Renal pelvis (tissue), 4 donors: Measurements from ENCODE around the gene HSD17B13. TPM values are rescaled to one million over a fixed set of nuclear protein-coding genes. Genes with fewer than 3 reads are reported as not detected.
A peak's percentile ranks its signal among the peaks of the same experiment; 100 is the strongest.
"Not testable (repeated sequence)": the region's sequence is repeated elsewhere in the genome, so short reads cannot be mapped to it uniquely, and the experiment has no call there.

Experiments used
- DNase-seq: peaks from one replicate; pipeline ENCODE4 v3.0.0-alpha.2; 2013
- polyA plus RNA-seq, 3 donors: library from polyadenylated mRNA; unstranded; fragments of 120-200 nt; gene quantifications; one replicate each; pipeline ENCODE4 v1.2.1, GENCODE V29; 2013; ENCODE audit not compliant: insufficient read length in 3 of 3

HSD17B13 gene
- polyA plus RNA-seq, 3 donors = 0.33 to 0.55 (median 0.48) TPM

GRCh38 chr4:87316961-87317360, 5.7 kb downstream of the HSD17B13 start:
- no peak for DNase-seq

GRCh38 chr4:87315000-87315399, 7.7 kb downstream of the HSD17B13 start:
- not testable (repeated sequence) for DNase-seq

GRCh38 chr4:87313756-87314155, 8.9 kb downstream of the HSD17B13 start:
- no peak for DNase-seq

GRCh38 chr4:87311684-87312083, 11.0 kb downstream of the HSD17B13 start:
- no peak for DNase-seq

- no peak for DNase-seq
These were observed 11.9 kb downstream of the HSD17B13 start for GRCh38 chr4:87310691-87311335.

- DNase-seq = no peak
These were observed 13.1 kb downstream of the HSD17B13 start for GRCh38 chr4:87309625-87310024.

GRCh38 chr4:87306056-87306455, 16.6 kb downstream of the HSD17B13 start:
- no peak for DNase-seq

GRCh38 chr4:87305562-87305961, 17.1 kb downstream of the HSD17B13 start:
- DNase-seq = no peak

- no peak for DNase-seq
These were observed 17.8 kb downstream of the HSD17B13 start for GRCh38 chr4:87304745-87305432.

- DNase-seq = no peak
These were observed 22.8 kb downstream of the HSD17B13 start for GRCh38 chr4:87299898-87300297.

- no peak for DNase-seq
These were observed 24.3 kb downstream of the HSD17B13 start for GRCh38 chr4:87298362-87298761.

- DNase-seq = not testable (repeated sequence)
These were observed 27.8 kb downstream of the HSD17B13 start for GRCh38 chr4:87294911-87295310.

GRCh38 chr4:87293889-87294288, 28.8 kb downstream of the HSD17B13 start:
- DNase-seq = not testable (repeated sequence)

GRCh38 chr4:87286970-87287369, 35.7 kb downstream of the HSD17B13 start:
- DNase-seq = no peak

GRCh38 chr4:87284268-87284667, 38.4 kb downstream of the HSD17B13 start:
- DNase-seq = not testable (repeated sequence)

GRCh38 chr4:87283151-87283550, 39.5 kb downstream of the HSD17B13 start:
- no peak for DNase-seq

GRCh38 chr4:87281603-87282002, 41.1 kb downstream of the HSD17B13 start:
- no peak for DNase-seq

- peak; percentile 44 for DNase-seq
These were observed 44.3 kb downstream of the HSD17B13 start for GRCh38 chr4:87278335-87278794.

- no peak for DNase-seq
These were observed 47.4 kb downstream of the HSD17B13 start for GRCh38 chr4:87275311-87275710.

GRCh38 chr4:87274803-87275202, 47.9 kb downstream of the HSD17B13 start:
- DNase-seq = no peak

GRCh38 chr4:87274327-87274726, 48.4 kb downstream of the HSD17B13 start:
- DNase-seq = no peak

- DNase-seq = no peak
These were observed 51.9 kb downstream of the HSD17B13 start for GRCh38 chr4:87270825-87271224.

- DNase-seq = peak; percentile 31
These were observed 52.5 kb downstream of the HSD17B13 start for GRCh38 chr4:87270144-87270543.

GRCh38 chr4:87268411-87268810, 54.3 kb downstream of the HSD17B13 start:
- peak; percentile 14 for DNase-seq
